H1 (cell line): ENCODE measurements around the gene KLK8. TPM values are rescaled to one million over a fixed set of nuclear protein-coding genes. Genes with fewer than 3 reads are reported as not detected.

Source experiments
- BRCA1 ChIP-seq: IDR thresholded peaks from 2 replicates; pipeline ENCODE4 v1.6.1; 2012; ENCODE audit warnings: low read depth, low read length, improper control_type of control experiment
- CREB1 ChIP-seq: IDR thresholded peaks from 2 replicates; pipeline ENCODE4 v1.6.1; 2012; ENCODE audit warnings: inconsistent platforms
- CTBP2 ChIP-seq: IDR thresholded peaks from 2 replicates; pipeline ENCODE4 v1.7.0; 2011; ENCODE audit warnings: borderline replicate concordance, mild to moderate bottlenecking, moderate library complexity, mixed read lengths, low read length; ENCODE audit not compliant: insufficient read depth, insufficient read length
- CTCF ChIP-seq, 3 experiments: IDR thresholded peaks; 1 replicate in 2 of 3; 2 replicates in 1 of 3; pipeline versions ENCODE4 v1.5.1 to v1.6.1; 2011; ENCODE audit warnings: low read length in 3 of 3, mild to moderate bottlenecking in 3 of 3, inconsistent platforms in 2 of 3, low read depth in 1 of 3, moderate library complexity in 1 of 3; ENCODE audit not compliant: insufficient read depth in 1 of 3; ENCODE audit errors: control extremely low read depth in 1 of 3
- E2F6 ChIP-seq: IDR thresholded peaks from 2 replicates; pipeline ENCODE4 v1.6.1; 2012; ENCODE audit warnings: inconsistent platforms
- HDAC6 ChIP-seq: IDR thresholded peaks from one replicate; pipeline ENCODE4 v1.7.1; 2012; ENCODE audit warnings: low read depth, mild to moderate bottlenecking, inconsistent platforms, low read length, moderate library complexity
- KDM4A ChIP-seq: IDR thresholded peaks from one replicate; pipeline ENCODE4 v1.7.1; 2012; ENCODE audit warnings: low read depth, mild to moderate bottlenecking, moderate library complexity, low read length, inconsistent platforms; ENCODE audit not compliant: severe bottlenecking
- KDM5A ChIP-seq: fragments of 200-600 bp; IDR thresholded peaks from 2 replicates; pipeline ENCODE4 v1.7.1; 2012; ENCODE audit warnings: mild to moderate bottlenecking, low read length, inconsistent platforms, mixed read lengths
- MAX ChIP-seq: IDR thresholded peaks from 2 replicates; pipeline ENCODE4 v1.6.1; 2012; ENCODE audit warnings: inconsistent platforms
- NRF1 ChIP-seq: IDR thresholded peaks from 2 replicates; pipeline ENCODE4 v1.6.1; 2011; ENCODE audit warnings: mild to moderate bottlenecking, low read depth, low read length, improper control_type of control experiment
- PHF8 ChIP-seq: fragments of 200-600 bp; sonication (generic); conservative IDR thresholded peaks from 2 replicates; pipeline ENCODE4 v1.7.1; 2012; ENCODE audit warnings: low read depth, mild to moderate bottlenecking, inconsistent platforms, low read length, moderate library complexity
- RAD21 ChIP-seq, 2 experiments: IDR thresholded peaks in 1 of 2; conservative IDR thresholded peaks in 1 of 2; 2 replicates each; pipeline ENCODE4 v1.6.1; 2011; ENCODE audit warnings: low read depth in 2 of 2, low read length in 2 of 2, improper control_type of control experiment in 1 of 2, inconsistent platforms in 1 of 2, mild to moderate bottlenecking in 1 of 2, moderate library complexity in 1 of 2
- RNF2 ChIP-seq: fragments of 200-900, 300-1000 bp; sonication (generic); IDR thresholded peaks from 2 replicates; pipeline ENCODE4 v1.7.1; 2016; ENCODE audit warnings: borderline replicate concordance, low read depth, mild to moderate bottlenecking, antibody characterized with exemption, low read length; ENCODE audit not compliant: poor library complexity, severe bottlenecking; ENCODE audit errors: missing control alignments
- SIX5 ChIP-seq: IDR thresholded peaks from 2 replicates; pipeline ENCODE4 v1.6.1; 2011; ENCODE audit warnings: mild to moderate bottlenecking, low read depth, low read length
- SP2 ChIP-seq: IDR thresholded peaks from 2 replicates; pipeline ENCODE4 v1.6.1; 2012; ENCODE audit warnings: mild to moderate bottlenecking, low read length, inconsistent platforms
- SP4 ChIP-seq: IDR thresholded peaks from 2 replicates; pipeline ENCODE4 v1.6.1; 2012; ENCODE audit warnings: low read length, inconsistent platforms
- TAF1 ChIP-seq: IDR thresholded peaks from 2 replicates; pipeline ENCODE4 v1.6.1; 2011; ENCODE audit warnings: mild to moderate bottlenecking, low read depth, low read length
- TEAD4 ChIP-seq: IDR thresholded peaks from 2 replicates; pipeline ENCODE4 v1.6.1; 2012; ENCODE audit warnings: low read depth, low read length, inconsistent platforms, mixed read lengths
- ZNF274 ChIP-seq: IDR thresholded peaks from 2 replicates; pipeline ENCODE4 v1.7.0; 2012; ENCODE audit warnings: low read length, borderline replicate concordance; ENCODE audit errors: extremely low read depth
- polyA plus RNA-seq, 7 experiments: library from polyadenylated mRNA; depleted of rRNA in 3 of 7; stranded (reverse) in 5 of 7; unstranded in 2 of 7; fragments of >200 nt in 5 of 7; fragments of 200-250 nt in 2 of 7; gene quantifications; 1 replicate in 5 of 7; 2 replicates in 1 of 7; 4 replicates in 1 of 7; pipeline versions ENCODE4 v1.2.1 to v1.2.3, GENCODE V29; 2011 to 2013; ENCODE audit warnings: missing spikeins in 2 of 7, mixed read lengths in 2 of 7
- total RNA-seq: library from RNA; stranded (reverse); fragmentation: NEBNext Ultra II Directional; extraction: Animal tissue kit (Norgen Biotek cat#: 25700); gene quantifications from 2 replicates; pipeline ENCODE4 v1.2.1, GENCODE V29; 2021

KLK8 gene
- total and polyA plus RNA-seq, 2 of the 8 experiments (the other 6 are each of a cell fraction or from before 2014, with no cell fraction given), result 2.9 to 3.6 TPM

- TF ChIP-seq TAF1 (no peak), SIX5 (no peak), BRCA1 (no peak), TEAD4 (peak; percentile 78), ZNF274 (no peak), SP2 (no peak), SP4 (peak; percentile 58; the same call in 1 of the 2 replicates), KDM4A (peak; percentile 89), CREB1 (peak; percentile 23), CTBP2 (no peak), RNF2 (no peak), NRF1 (no peak), CTCF (IDR thresholded peaks at IDR 0.05; ENCODE audit: control extremely low read depth in 1 of 3, insufficient read depth in 1 of 3, low read depth in 1 of 3, low read length in 3 of 3) (peak; percentile 89 to 95 (median 92)), HDAC6 (no peak), MAX (peak; percentile 53; the same call in 1 of the 2 replicates), KDM5A (no peak), E2F6 (peak; percentile 65), RAD21 (IDR thresholded peaks at IDR 0.05 in 1 of 2, conservative IDR thresholded peaks at IDR 0.05 in 1 of 2; ENCODE audit: low read depth in 2 of 2, low read length in 2 of 2) (peak; percentile 82 to 88), PHF8 (peak; percentile 60; the same call in 1 of the 2 replicates)
Measured at GRCh38 chr19:51016798-51017683, 15.6 kb upstream of the KLK8 start (continued).
